Lower leg skin (tissue), 3 donors: ENCODE measurements around the gene SLC39A11.

Source experiments
- CTCF ChIP-seq, 3 donors: fragments of 450-650 bp; IDR thresholded peaks; one replicate each; pipeline ENCODE4 v1.5.1; 2016; ENCODE audit warnings: antibody characterized with exemption in 3 of 3, mild to moderate bottlenecking in 3 of 3, moderate library complexity in 2 of 3
- POLR2A ChIP-seq, 2 donors: fragments of 450-650 bp; IDR thresholded peaks; one replicate each; pipeline ENCODE4 v1.6.1; 2016 to 2017; ENCODE audit warnings: antibody characterized with exemption in 2 of 2, mild to moderate bottlenecking in 1 of 2, moderate library complexity in 1 of 2

GRCh38 chr17:72660274-72661115 is 432.0 kb downstream of the SLC39A11 start:
- no peak for TF ChIP-seq CTCF (IDR thresholded peaks at IDR 0.05)
- TF ChIP-seq POLR2A (IDR thresholded peaks at IDR 0.05) = no peak
